GM21717 (cell line): ENCODE data around the gene SACS.
"Not testable (repeated sequence)": the region's sequence is repeated elsewhere in the genome, so short reads cannot be mapped to it uniquely, and the experiment has no call there.

ENCODE experiments used
- ATAC-seq: cut with Tn5 transposase; IDR thresholded peaks from one replicate; pipeline ENCODE4 v1.9.1; 2021; ENCODE audit warnings: mild to moderate bottlenecking, moderate library complexity; ENCODE audit not compliant: unreplicated experiment

The SACS gene

GRCh38 chr13:23456437-23457210, 23.1 kb upstream of the SACS start:
- no peak for ATAC-seq

- no peak for ATAC-seq
These were observed 22.1 kb upstream of the SACS start for GRCh38 chr13:23455401-23456185.

GRCh38 chr13:23453132-23453531, 19.6 kb upstream of the SACS start:
- ATAC-seq: no peak

- no peak for ATAC-seq
These were observed 17.0 kb upstream of the SACS start for GRCh38 chr13:23450340-23451046.

GRCh38 chr13:23449398-23450162, 16.1 kb upstream of the SACS start:
- no peak for ATAC-seq

GRCh38 chr13:23447927-23448326, 14.4 kb upstream of the SACS start:
- no peak for ATAC-seq

GRCh38 chr13:23445794-23446193, 12.3 kb upstream of the SACS start:
- ATAC-seq: no peak

- no peak for ATAC-seq
These were observed 10.4 kb upstream of the SACS start for GRCh38 chr13:23443878-23444277.

GRCh38 chr13:23443110-23443509, 9.6 kb upstream of the SACS start:
- no peak for ATAC-seq

GRCh38 chr13:23440821-23441618, 7.5 kb upstream of the SACS start:
- ATAC-seq: no peak

GRCh38 chr13:23440324-23440723, 6.8 kb upstream of the SACS start:
- not testable (repeated sequence) for ATAC-seq

- no peak for ATAC-seq
These were observed 4.4 kb upstream of the SACS start for GRCh38 chr13:23437916-23438315.

GRCh38 chr13:23436680-23437079, 3.2 kb upstream of the SACS start:
- ATAC-seq: no peak

- no peak for ATAC-seq
These were observed 989 bp upstream of the SACS start for GRCh38 chr13:23434491-23434890.

- ATAC-seq: no peak
These were observed 876 bp downstream of the SACS start for GRCh38 chr13:23432626-23433025.

- no peak for ATAC-seq
These were observed 2.8 kb downstream of the SACS start for GRCh38 chr13:23430664-23431063.

GRCh38 chr13:23427881-23428528, 5.5 kb downstream of the SACS start:
- no peak for ATAC-seq

GRCh38 chr13:23427342-23427843, 6.1 kb downstream of the SACS start:
- no peak for ATAC-seq

GRCh38 chr13:23421596-23421995, 11.9 kb downstream of the SACS start:
- no peak for ATAC-seq
